H1 (cell line): ENCODE data around the gene ADH1A. TPM values are rescaled to one million over a fixed set of nuclear protein-coding genes. Genes with fewer than 3 reads are reported as not detected.

Source experiments
- ATF2 ChIP-seq: IDR thresholded peaks from 2 replicates; pipeline ENCODE4 v1.6.1; 2012; ENCODE audit warnings: low read length, inconsistent platforms
- FOSL1 ChIP-seq: IDR thresholded peaks from 2 replicates; pipeline ENCODE4 v1.6.1; 2011; ENCODE audit warnings: mild to moderate bottlenecking, low read depth, low read length, moderate library complexity; ENCODE audit not compliant: insufficient read depth
- NANOG ChIP-seq: IDR thresholded peaks from 2 replicates; pipeline ENCODE4 v1.6.1; 2011; ENCODE audit warnings: low read length, low read depth, mild to moderate bottlenecking, inconsistent platforms; ENCODE audit not compliant: insufficient read depth, poor library complexity, severe bottlenecking
- RBBP5 ChIP-seq: IDR thresholded peaks from 2 replicates; pipeline ENCODE4 v1.7.1; 2012; ENCODE audit warnings: low read depth, mild to moderate bottlenecking, inconsistent platforms, low read length, moderate library complexity, borderline replicate concordance
- USF2 ChIP-seq: IDR thresholded peaks from 2 replicates; pipeline ENCODE4 v1.6.1; 2011; ENCODE audit warnings: low read length, improper control_type of control experiment
- polyA plus RNA-seq, 7 experiments: library from polyadenylated mRNA; depleted of rRNA in 3 of 7; stranded (reverse) in 5 of 7; unstranded in 2 of 7; fragments of >200 nt in 5 of 7; fragments of 200-250 nt in 2 of 7; gene quantifications; 1 replicate in 5 of 7; 2 replicates in 1 of 7; 4 replicates in 1 of 7; pipeline versions ENCODE4 v1.2.1 to v1.2.3, GENCODE V29; 2011 to 2013; ENCODE audit warnings: missing spikeins in 2 of 7, mixed read lengths in 2 of 7
- total RNA-seq: library from RNA; stranded (reverse); fragmentation: NEBNext Ultra II Directional; extraction: Animal tissue kit (Norgen Biotek cat#: 25700); gene quantifications from 2 replicates; pipeline ENCODE4 v1.2.1, GENCODE V29; 2021

ADH1A gene
- total and polyA plus RNA-seq, 2 of the 8 experiments (the other 6 are each of a cell fraction or from before 2014, with no cell fraction given) = not detected

- no peak for TF ChIP-seq ATF2
- TF ChIP-seq NANOG = no peak
- TF ChIP-seq RBBP5 = no peak
- no peak for TF ChIP-seq USF2
- TF ChIP-seq FOSL1 = no peak
- TF ChIP-seq, all 59 proteins: peak for 0
These were observed 14.4 kb downstream of the ADH1A start (continued) for GRCh38 chr4:99276417-99276816.
